Panc1 (cell line): Measurements from ENCODE around the gene PGGHG. TPM values are rescaled to one million over a fixed set of nuclear protein-coding genes. Genes with fewer than 3 reads are reported as not detected.
A peak's percentile ranks its signal among the peaks of the same experiment; 100 is the strongest.

ENCODE experiments used
- ATAC-seq: fragments of 200-7000 bp; cut with Tn5 transposase; 2 replicates; pipeline ENCODE4 v1.9.1; 2020; ENCODE audit warnings: mild to moderate bottlenecking, moderate library complexity
- BruUV-seq: library from RNA; stranded (reverse); fragments of 400-500 nt; replicated peaks from 2 replicates; lab custom pipeline; 2021; lab: Mats Ljungman, UMichigan
- CTCF ChIA-PET: fragments of 300-600 bp; sonication (Branson Sonifier 250); formaldehyde crosslinking; loops from one replicate; lab custom pipeline; 2022; ENCODE audit warnings: antibody characterized with exemption; lab: Charles Lee
- POLR2A ChIA-PET: fragments of 300-600 bp; sonication (Branson Sonifier 250); formaldehyde crosslinking; loops from one replicate; lab custom pipeline; 2022; ENCODE audit warnings: antibody characterized with exemption; lab: Charles Lee
- DNase-seq: peaks from one replicate; pipeline ENCODE4 v3.0.0-alpha.2; 2010; ENCODE audit warnings: low read depth, low spot score
- H3K27ac ChIP-seq: 2 replicates; pipeline ENCODE4 v1.5.1; 2011; ENCODE audit warnings: mild to moderate bottlenecking, low read length, inconsistent platforms
- H3K27me3 ChIP-seq: fragments of 200-500 bp; sonication (Bioruptor generic); 2 replicates; pipeline ENCODE4 v1.6.0; 2014; ENCODE audit warnings: low read length, inconsistent platforms; ENCODE audit not compliant: control insufficient read depth, insufficient read depth
- H3K36me3 ChIP-seq: fragments of 200-500 bp; sonication (Bioruptor generic); 2 replicates; pipeline ENCODE4 v1.5.1; 2014; ENCODE audit warnings: inconsistent platforms, mild to moderate bottlenecking, low read length, moderate library complexity; ENCODE audit not compliant: control insufficient read depth, insufficient read depth
- H3K4me1 ChIP-seq: 2 replicates; pipeline ENCODE4 v1.5.1; 2011; ENCODE audit warnings: inconsistent platforms, mild to moderate bottlenecking, low read length, moderate library complexity; ENCODE audit not compliant: control insufficient read depth, insufficient read depth
- H3K4me3 ChIP-seq, 2 experiments: 2 replicates each; pipeline ENCODE4 v1.5.1; 2011 to 2012; ENCODE audit warnings: low read depth in 2 of 2, low read length in 2 of 2, mild to moderate bottlenecking in 2 of 2, inconsistent platforms in 1 of 2, moderate library complexity in 1 of 2
- H3K9me3 ChIP-seq: fragments of 200-500 bp; sonication (Bioruptor generic); 2 replicates; pipeline ENCODE4 v1.5.1; 2014; ENCODE audit warnings: low read depth, mild to moderate bottlenecking, inconsistent platforms, low read length, moderate library complexity; ENCODE audit not compliant: control insufficient read depth, insufficient read depth
- POLR2AphosphoS5 ChIP-seq: IDR thresholded peaks from 2 replicates; pipeline ENCODE4 v1.6.1; 2012; ENCODE audit warnings: mild to moderate bottlenecking, low read depth, low read length, moderate library complexity
- SIN3A ChIP-seq: IDR thresholded peaks from 2 replicates; pipeline ENCODE4 v1.6.1; 2012; ENCODE audit warnings: low read depth, mild to moderate bottlenecking, low read length, moderate library complexity, borderline replicate concordance; ENCODE audit not compliant: insufficient read depth
- TCF7L2 ChIP-seq: IDR thresholded peaks from 2 replicates; pipeline ENCODE4 v1.6.1; 2011; ENCODE audit warnings: mild to moderate bottlenecking, low read depth, low read length, inconsistent platforms
- in situ Hi-C: cut with HindIII; loops from 2 replicates; pipeline ENCODE4 v1.10.0; 2016; ENCODE audit warnings: low sequenced_read_pairs, low pct_unique_long_range_greater_than_20kb
- intact Hi-C: fragments of 100-400 bp; cut with micrococcal nuclease; formaldehyde crosslinking; loops from one replicate; pipeline ENCODE4 v1.10.0; 2022; ENCODE audit not compliant: unreplicated experiment
- total RNA-seq: library from RNA; stranded (reverse); gene quantifications from one replicate; pipeline ENCODE4 v1.2.1, GENCODE V29; 2021; ENCODE audit not compliant: unreplicated experiment
- TF ChIP-seq, protein P1 (sequence below): fragments of 450-650 bp; IDR thresholded peaks from 2 replicates; pipeline ENCODE4 v1.5.1; 2017; ENCODE audit warnings: mild to moderate bottlenecking
- TF ChIP-seq, protein P2 (sequence below), 2 experiments: IDR thresholded peaks; 2 replicates each; pipeline ENCODE4 v1.6.1; 2011 to 2012; ENCODE audit warnings: low read depth in 2 of 2, control low read depth in 1 of 2, low read length in 1 of 2, mild to moderate bottlenecking in 1 of 2, moderate library complexity in 1 of 2; ENCODE audit not compliant: insufficient read depth in 1 of 2

The PGGHG gene
- total RNA-seq, 1 experiment from 2014 or later = 115 TPM

DNA sequence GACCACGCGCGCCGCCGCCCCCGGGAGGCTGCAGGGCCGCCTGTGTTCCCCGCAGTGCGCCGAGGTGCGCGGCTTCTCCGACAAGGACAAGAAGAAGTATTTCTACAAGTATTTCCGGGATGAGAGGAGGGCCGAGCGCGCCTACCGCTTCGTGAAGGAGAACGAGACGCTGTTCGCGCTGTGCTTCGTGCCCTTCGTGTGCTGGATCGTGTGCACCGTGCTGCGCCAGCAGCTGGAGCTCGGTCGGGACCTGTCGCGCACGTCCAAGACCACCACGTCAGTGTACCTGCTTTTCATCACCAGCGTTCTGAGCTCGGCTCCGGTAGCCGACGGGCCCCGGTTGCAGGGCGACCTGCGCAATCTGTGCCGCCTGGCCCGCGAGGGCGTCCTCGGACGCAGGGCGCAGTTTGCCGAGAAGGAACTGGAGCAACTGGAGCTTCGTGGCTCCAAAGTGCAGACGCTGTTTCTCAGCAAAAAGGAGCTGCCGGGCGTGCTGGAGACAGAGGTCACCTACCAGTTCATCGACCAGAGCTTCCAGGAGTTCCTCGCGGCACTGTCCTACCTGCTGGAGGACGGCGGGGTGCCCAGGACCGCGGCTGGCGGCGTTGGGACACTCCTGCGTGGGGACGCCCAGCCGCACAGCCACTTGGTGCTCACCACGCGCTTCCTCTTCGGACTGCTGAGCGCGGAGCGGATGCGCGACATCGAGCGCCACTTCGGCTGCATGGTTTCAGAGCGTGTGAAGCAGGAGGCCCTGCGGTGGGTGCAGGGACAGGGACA lies 8.0 kb upstream of the PGGHG start:
- DNase-seq (no peak), ATAC-seq (peak; percentile 2; the same call in 1 of the 2 replicates)
- Histone ChIP-seq H3K4me1 (peaks cover 12% of the 10 kb centered on the region; the same call in 1 of the 2 replicates), H3K36me3 (no peaks in the 10 kb centered on the region), H3K9me3 (0 out of 2 replicates have a peak, but pooled peaks cover 3% of the 10 kb centered on the region), H3K4me3 (no peak overlapping the region; a peak in 1 of 4 replicates), H3K27me3 (peaks cover 3% of the 10 kb centered on the region), H3K27ac (no peak overlapping the region)
- POLR2A ChIA-PET = interaction anchor here (1.2 kb wide), 1 partner anchor 9 kb away, joined by 3 read pairs; the partner anchor contains the start of gene PGGHG
- in situ Hi-C loops = no loop called here
- CTCF ChIA-PET = interaction anchor here (0.6 kb wide), 1 partner anchor 21 kb away, joined by 11 read pairs; no protein-coding TSS in a partner anchor
- no peak for TF ChIP-seq SIN3A
- intact Hi-C loops = no loop called here
- BruUV-seq = no TSS peak

- Histone ChIP-seq H3K36me3 (no peaks in the 10 kb centered on the region), H3K9me3 (no peaks in the 10 kb centered on the region), H3K27ac (no peak overlapping the region), H3K4me1 (peaks cover 12% of the 10 kb centered on the region; the same call in 1 of the 2 replicates), H3K4me3 (no peak overlapping the region), H3K27me3 (peaks cover 3% of the 10 kb centered on the region)
- TF ChIP-seq SIN3A = no peak
- TF ChIP-seq, protein P1, sequence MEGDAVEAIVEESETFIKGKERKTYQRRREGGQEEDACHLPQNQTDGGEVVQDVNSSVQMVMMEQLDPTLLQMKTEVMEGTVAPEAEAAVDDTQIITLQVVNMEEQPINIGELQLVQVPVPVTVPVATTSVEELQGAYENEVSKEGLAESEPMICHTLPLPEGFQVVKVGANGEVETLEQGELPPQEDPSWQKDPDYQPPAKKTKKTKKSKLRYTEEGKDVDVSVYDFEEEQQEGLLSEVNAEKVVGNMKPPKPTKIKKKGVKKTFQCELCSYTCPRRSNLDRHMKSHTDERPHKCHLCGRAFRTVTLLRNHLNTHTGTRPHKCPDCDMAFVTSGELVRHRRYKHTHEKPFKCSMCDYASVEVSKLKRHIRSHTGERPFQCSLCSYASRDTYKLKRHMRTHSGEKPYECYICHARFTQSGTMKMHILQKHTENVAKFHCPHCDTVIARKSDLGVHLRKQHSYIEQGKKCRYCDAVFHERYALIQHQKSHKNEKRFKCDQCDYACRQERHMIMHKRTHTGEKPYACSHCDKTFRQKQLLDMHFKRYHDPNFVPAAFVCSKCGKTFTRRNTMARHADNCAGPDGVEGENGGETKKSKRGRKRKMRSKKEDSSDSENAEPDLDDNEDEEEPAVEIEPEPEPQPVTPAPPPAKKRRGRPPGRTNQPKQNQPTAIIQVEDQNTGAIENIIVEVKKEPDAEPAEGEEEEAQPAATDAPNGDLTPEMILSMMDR = no peak
- TF ChIP-seq POLR2AphosphoS5 = no peak
- TF ChIP-seq, protein P2, sequence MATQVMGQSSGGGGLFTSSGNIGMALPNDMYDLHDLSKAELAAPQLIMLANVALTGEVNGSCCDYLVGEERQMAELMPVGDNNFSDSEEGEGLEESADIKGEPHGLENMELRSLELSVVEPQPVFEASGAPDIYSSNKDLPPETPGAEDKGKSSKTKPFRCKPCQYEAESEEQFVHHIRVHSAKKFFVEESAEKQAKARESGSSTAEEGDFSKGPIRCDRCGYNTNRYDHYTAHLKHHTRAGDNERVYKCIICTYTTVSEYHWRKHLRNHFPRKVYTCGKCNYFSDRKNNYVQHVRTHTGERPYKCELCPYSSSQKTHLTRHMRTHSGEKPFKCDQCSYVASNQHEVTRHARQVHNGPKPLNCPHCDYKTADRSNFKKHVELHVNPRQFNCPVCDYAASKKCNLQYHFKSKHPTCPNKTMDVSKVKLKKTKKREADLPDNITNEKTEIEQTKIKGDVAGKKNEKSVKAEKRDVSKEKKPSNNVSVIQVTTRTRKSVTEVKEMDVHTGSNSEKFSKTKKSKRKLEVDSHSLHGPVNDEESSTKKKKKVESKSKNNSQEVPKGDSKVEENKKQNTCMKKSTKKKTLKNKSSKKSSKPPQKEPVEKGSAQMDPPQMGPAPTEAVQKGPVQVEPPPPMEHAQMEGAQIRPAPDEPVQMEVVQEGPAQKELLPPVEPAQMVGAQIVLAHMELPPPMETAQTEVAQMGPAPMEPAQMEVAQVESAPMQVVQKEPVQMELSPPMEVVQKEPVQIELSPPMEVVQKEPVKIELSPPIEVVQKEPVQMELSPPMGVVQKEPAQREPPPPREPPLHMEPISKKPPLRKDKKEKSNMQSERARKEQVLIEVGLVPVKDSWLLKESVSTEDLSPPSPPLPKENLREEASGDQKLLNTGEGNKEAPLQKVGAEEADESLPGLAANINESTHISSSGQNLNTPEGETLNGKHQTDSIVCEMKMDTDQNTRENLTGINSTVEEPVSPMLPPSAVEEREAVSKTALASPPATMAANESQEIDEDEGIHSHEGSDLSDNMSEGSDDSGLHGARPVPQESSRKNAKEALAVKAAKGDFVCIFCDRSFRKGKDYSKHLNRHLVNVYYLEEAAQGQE (IDR thresholded peaks at IDR 0.05; ENCODE audit: insufficient read depth in 1 of 2, low read depth in 2 of 2, low read length in 1 of 2) = no peak
- TF ChIP-seq TCF7L2 = no peak
- no TSS peak for BruUV-seq
- in situ Hi-C loops = no loop called here
- DNase-seq = no peak
- no peak for ATAC-seq
- intact Hi-C loops = no loop called here
- POLR2A ChIA-PET = no interaction called here
- CTCF ChIA-PET = interaction anchor here (0.6 kb wide), 1 partner anchor 20 kb away, joined by 11 read pairs; no protein-coding TSS in a partner anchor
Observed at GRCh38 chr11:281486-282161, 7.3 kb upstream of the PGGHG start.
